OCI-LY1 (cell line): Measurements from ENCODE around the gene TEX10.

Experiments
- EZH2 ChIP-seq: fragments of 200-600 bp; sonication (generic), shearing (Covaris generic); IDR thresholded peaks from 2 replicates; pipeline ENCODE4 v1.8.0; 2017; ENCODE audit warnings: borderline replicate concordance, mixed run types, mild to moderate bottlenecking, antibody characterized with exemption, low read length, moderate library complexity, mixed read lengths
- TF ChIP-seq, protein P1 (sequence below): fragments of 200-600 bp; sonication (generic), shearing (Covaris generic); IDR thresholded peaks from 2 replicates; pipeline ENCODE4 v1.5.1; 2017; ENCODE audit warnings: mild to moderate bottlenecking, antibody characterized with exemption, low read length, moderate library complexity, mixed read lengths

DNA sequence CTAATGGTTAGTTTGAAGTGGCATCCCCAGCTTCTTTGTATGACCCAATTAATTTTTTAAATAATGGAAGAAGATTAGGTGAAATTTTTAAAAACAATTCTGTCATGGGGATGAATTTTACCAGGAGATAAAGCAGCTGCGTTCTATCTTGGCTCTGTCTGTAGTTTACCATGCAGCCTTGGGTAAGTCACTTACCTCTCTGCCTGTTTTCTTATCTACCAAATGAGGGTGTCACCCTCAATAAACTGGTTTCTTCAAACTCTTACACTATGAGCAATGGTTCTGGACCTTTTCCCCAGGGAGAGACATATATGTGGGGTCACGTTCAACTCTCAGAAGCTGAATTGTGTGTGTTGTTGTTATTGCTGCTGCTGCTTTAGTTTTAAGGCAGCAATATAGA, 71.7 kb downstream of the TEX10 start:
- TF ChIP-seq, protein P1, sequence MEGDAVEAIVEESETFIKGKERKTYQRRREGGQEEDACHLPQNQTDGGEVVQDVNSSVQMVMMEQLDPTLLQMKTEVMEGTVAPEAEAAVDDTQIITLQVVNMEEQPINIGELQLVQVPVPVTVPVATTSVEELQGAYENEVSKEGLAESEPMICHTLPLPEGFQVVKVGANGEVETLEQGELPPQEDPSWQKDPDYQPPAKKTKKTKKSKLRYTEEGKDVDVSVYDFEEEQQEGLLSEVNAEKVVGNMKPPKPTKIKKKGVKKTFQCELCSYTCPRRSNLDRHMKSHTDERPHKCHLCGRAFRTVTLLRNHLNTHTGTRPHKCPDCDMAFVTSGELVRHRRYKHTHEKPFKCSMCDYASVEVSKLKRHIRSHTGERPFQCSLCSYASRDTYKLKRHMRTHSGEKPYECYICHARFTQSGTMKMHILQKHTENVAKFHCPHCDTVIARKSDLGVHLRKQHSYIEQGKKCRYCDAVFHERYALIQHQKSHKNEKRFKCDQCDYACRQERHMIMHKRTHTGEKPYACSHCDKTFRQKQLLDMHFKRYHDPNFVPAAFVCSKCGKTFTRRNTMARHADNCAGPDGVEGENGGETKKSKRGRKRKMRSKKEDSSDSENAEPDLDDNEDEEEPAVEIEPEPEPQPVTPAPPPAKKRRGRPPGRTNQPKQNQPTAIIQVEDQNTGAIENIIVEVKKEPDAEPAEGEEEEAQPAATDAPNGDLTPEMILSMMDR = no peak
- no peak for TF ChIP-seq EZH2
